HL-60 (cell line): ENCODE measurements around the gene XYLT1.

Experiments
- DNase-seq, 2 experiments: peaks; one replicate each; pipeline ENCODE4 v3.0.0-alpha.2; 2010 to 2020; ENCODE audit warnings: low read depth in 1 of 2, low spot score in 1 of 2
- H3K27ac ChIP-seq: fragments of 250-450 bp; sonication (Bioruptor Pico); replicated peaks from 2 replicates; pipeline ENCODE4 v1.5.1; 2020; ENCODE audit warnings: mild to moderate bottlenecking, moderate library complexity
- H3K27me3 ChIP-seq: fragments of 250-450 bp; sonication (Bioruptor Pico); 2 replicates; pipeline ENCODE4 v1.5.1; 2021; ENCODE audit warnings: mild to moderate bottlenecking, moderate library complexity; ENCODE audit not compliant: insufficient read depth, poor library complexity, severe bottlenecking
- H3K4me3 ChIP-seq: replicated peaks from 2 replicates; pipeline ENCODE4 v1.5.1; 2011; ENCODE audit warnings: mild to moderate bottlenecking, control low read depth, low read length; ENCODE audit not compliant: insufficient read depth
- GABPA ChIP-seq: IDR thresholded peaks from 2 replicates; pipeline ENCODE4 v1.6.1; 2012; ENCODE audit warnings: low read depth
- POLR2AphosphoS5 ChIP-seq: IDR thresholded peaks from 2 replicates; pipeline ENCODE4 v1.6.1; 2012; ENCODE audit warnings: low read depth
- REST ChIP-seq: IDR thresholded peaks from 2 replicates; pipeline ENCODE4 v1.6.1; 2012; ENCODE audit warnings: low read depth; ENCODE audit not compliant: insufficient replicate concordance
- SPI1 ChIP-seq: IDR thresholded peaks from 2 replicates; pipeline ENCODE4 v1.6.1; 2012; ENCODE audit warnings: low read depth, mild to moderate bottlenecking, borderline replicate concordance
- TF ChIP-seq, protein P1 (sequence below): IDR thresholded peaks from one replicate; pipeline ENCODE4 v1.5.1; 2011; ENCODE audit warnings: low read length, control low read depth, inconsistent platforms; ENCODE audit not compliant: insufficient read depth

XYLT1 gene

DNA sequence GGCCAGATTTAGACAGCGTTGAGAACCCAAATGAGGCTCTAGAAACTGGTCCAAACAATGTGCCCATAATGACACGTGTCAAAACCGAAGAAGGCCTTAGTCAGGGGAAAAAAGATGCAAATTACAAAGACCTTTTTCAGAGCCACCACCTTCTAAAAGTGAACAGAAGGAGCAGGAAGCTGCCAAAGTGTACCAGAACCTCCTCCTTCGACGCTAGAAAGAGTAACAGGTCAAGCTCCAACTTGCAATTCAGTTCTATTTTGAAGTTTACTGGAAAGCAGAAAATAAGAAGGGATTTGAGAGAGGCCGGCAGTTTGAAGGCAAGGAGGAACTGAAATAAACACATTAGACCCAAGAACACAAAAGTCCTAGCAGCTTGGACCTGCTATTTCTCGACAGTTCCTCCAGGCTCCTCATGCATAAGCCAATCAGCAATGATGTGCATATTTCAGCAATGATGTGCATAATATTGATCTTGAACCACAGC, 61.8 kb downstream of the XYLT1 start:
- no peak overlapping the region for H3K27ac ChIP-seq
- no peak for TF ChIP-seq REST
- no peak for TF ChIP-seq GABPA
- no peak overlapping the region for H3K4me3 ChIP-seq
- no peak for DNase-seq
- H3K27me3 ChIP-seq: no peaks in the 10 kb centered on the region

DNA sequence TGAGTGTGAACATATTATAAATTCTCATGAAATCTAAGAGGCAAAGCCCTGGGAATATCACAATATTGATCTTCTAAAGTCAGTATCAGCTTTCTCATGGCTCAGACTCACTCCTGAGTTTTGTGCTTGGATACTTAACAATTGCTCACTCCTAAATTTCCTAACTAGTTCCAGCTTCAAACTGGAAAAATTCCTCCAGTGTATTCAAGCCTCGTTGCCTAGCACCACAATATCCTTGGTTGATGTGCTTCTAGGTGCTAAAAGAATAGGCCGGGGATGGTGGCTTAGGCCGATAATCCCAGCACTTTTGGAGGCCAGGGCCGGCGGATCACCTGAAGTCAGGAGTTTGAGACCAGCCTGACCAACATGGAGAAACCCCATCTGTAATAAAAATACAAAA, 62.5 kb downstream of the XYLT1 start:
- H3K27ac ChIP-seq: no peak overlapping the region

GRCh38 chr16:17407321-17407720, 63.4 kb downstream of the XYLT1 start:
- TF ChIP-seq GABPA (no peak), POLR2AphosphoS5 (no peak), SPI1 (no peak), REST (no peak)
- TF ChIP-seq, protein P1, sequence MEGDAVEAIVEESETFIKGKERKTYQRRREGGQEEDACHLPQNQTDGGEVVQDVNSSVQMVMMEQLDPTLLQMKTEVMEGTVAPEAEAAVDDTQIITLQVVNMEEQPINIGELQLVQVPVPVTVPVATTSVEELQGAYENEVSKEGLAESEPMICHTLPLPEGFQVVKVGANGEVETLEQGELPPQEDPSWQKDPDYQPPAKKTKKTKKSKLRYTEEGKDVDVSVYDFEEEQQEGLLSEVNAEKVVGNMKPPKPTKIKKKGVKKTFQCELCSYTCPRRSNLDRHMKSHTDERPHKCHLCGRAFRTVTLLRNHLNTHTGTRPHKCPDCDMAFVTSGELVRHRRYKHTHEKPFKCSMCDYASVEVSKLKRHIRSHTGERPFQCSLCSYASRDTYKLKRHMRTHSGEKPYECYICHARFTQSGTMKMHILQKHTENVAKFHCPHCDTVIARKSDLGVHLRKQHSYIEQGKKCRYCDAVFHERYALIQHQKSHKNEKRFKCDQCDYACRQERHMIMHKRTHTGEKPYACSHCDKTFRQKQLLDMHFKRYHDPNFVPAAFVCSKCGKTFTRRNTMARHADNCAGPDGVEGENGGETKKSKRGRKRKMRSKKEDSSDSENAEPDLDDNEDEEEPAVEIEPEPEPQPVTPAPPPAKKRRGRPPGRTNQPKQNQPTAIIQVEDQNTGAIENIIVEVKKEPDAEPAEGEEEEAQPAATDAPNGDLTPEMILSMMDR: no peak
- no peak overlapping the region for H3K4me3 ChIP-seq
- no peaks in the 10 kb centered on the region for H3K27me3 ChIP-seq
- no peak overlapping the region for H3K27ac ChIP-seq
- no peak for DNase-seq

More for the DNA sequence above, 62.5 kb downstream of the XYLT1 start:
- no peak for DNase-seq
- Histone ChIP-seq H3K27me3 (no peaks in the 10 kb centered on the region), H3K4me3 (no peak overlapping the region)
- TF ChIP-seq REST (no peak), SPI1 (no peak), GABPA (no peak), POLR2AphosphoS5 (no peak)
- TF ChIP-seq, protein P1: no peak
